ENCODE data around the gene FBXO31. TPM values are rescaled to one million over a fixed set of nuclear protein-coding genes. Genes with fewer than 3 reads are reported as not detected.

Gene FBXO31
- total RNA-seq, 1 donor from 2014 or later = 30.6 TPM

- Mint-ChIP-seq H3K4me1 (ENCODE audit: low read depth) (no peaks in the 10 kb centered on the region), H3K27me3 (ENCODE audit: low read depth) (no peaks in the 10 kb centered on the region), H3K9me3 (ENCODE audit: low read depth) (no peaks in the 10 kb centered on the region), H3K27ac (ENCODE audit: unreplicated experiment) (no peak overlapping the region), H3K4me3 (ENCODE audit: unreplicated experiment) (no peak overlapping the region), H3K36me3 (ENCODE audit: low read depth) (peaks cover 31% of the 10 kb centered on the region)
- DNase-seq (ENCODE audit: low spot score) = peak; percentile 90
- no peak for TF ChIP-seq CTCF (IDR thresholded peaks at IDR 0.05)
These were observed 30.7 kb upstream of the FBXO31 start for GRCh38 chr16:87414251-87414680.

GRCh38 chr16:87412996-87413421 is 29.4 kb upstream of the FBXO31 start:
- no peaks in the 10 kb centered on the region for H3K9me3 Mint-ChIP-seq (ENCODE audit: low read depth)
- no peak overlapping the region for H3K4me3 Mint-ChIP-seq (ENCODE audit: unreplicated experiment)
- TF ChIP-seq CTCF (IDR thresholded peaks at IDR 0.05) = no peak
- no peaks in the 10 kb centered on the region for H3K27me3 Mint-ChIP-seq (ENCODE audit: low read depth)
- peak; percentile 79 for DNase-seq (ENCODE audit: low spot score)
- peaks cover 4% of the 10 kb centered on the region for H3K4me1 Mint-ChIP-seq (ENCODE audit: low read depth)
- H3K27ac Mint-ChIP-seq (ENCODE audit: unreplicated experiment) = no peak overlapping the region
- peaks cover 30% of the 10 kb centered on the region for H3K36me3 Mint-ChIP-seq (ENCODE audit: low read depth)

- H3K4me1 Mint-ChIP-seq (ENCODE audit: low read depth) = peaks cover 7% of the 10 kb centered on the region
- no peak overlapping the region for H3K27ac Mint-ChIP-seq (ENCODE audit: unreplicated experiment)
- no peak for TF ChIP-seq CTCF (IDR thresholded peaks at IDR 0.05)
- no peaks in the 10 kb centered on the region for H3K27me3 Mint-ChIP-seq (ENCODE audit: low read depth)
- no peak overlapping the region for H3K4me3 Mint-ChIP-seq (ENCODE audit: unreplicated experiment)
- peaks cover 30% of the 10 kb centered on the region for H3K36me3 Mint-ChIP-seq (ENCODE audit: low read depth)
- DNase-seq (ENCODE audit: low spot score) = peak; percentile 82
- H3K9me3 Mint-ChIP-seq (ENCODE audit: low read depth) = no peaks in the 10 kb centered on the region
These were observed 28.9 kb upstream of the FBXO31 start for GRCh38 chr16:87412371-87412995.

DNA sequence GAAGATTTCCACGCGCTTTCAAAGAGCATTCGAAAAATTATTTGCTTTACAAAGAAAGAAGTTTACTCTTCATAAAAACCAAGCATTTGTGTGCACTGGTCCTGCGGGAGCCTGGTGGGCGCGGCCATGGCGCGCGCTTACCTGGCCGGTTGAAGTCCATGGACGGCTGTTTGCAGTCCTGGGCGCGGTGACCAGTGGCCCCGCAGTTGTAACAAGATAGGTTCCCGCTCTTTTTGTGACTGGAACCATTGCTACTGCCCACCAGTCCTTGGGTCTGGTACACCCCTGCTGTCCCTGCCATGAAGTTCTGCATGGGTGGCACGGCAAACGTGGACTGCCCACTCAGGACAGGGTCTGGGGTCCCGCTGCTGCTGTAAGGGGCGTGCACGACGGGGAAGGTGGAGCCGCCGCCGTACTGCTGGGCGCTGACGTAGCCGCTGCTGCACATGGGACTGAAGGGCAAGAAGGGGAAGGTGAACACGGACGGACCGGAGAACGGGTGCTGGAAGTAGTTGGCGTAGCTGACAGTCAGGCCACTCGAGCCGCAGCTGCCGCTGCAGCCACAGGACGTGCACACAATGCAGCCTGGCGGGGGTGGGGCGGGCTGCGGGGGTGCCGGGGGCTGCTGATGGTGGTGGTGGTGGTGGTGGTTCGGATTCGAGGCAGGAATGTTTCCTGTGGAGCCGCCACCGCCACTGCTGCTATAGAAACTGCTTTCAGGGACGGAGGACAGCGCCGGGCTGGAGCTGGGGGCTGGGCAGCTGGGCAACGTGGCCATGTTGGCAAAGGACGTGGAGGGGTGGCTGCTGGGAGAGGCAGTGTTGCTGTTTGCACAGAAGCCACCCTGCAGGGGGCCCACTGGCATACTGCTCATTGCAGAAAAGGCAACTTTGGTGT is 28.0 kb upstream of the FBXO31 start:
- no peak overlapping the region for H3K4me3 Mint-ChIP-seq (ENCODE audit: unreplicated experiment)
- no peaks in the 10 kb centered on the region for H3K27me3 Mint-ChIP-seq (ENCODE audit: low read depth)
- TF ChIP-seq CTCF (IDR thresholded peaks at IDR 0.05) = no peak
- peaks cover 13% of the 10 kb centered on the region for H3K4me1 Mint-ChIP-seq (ENCODE audit: low read depth)
- peaks cover 32% of the 10 kb centered on the region for H3K36me3 Mint-ChIP-seq (ENCODE audit: low read depth)
- no peak overlapping the region for H3K27ac Mint-ChIP-seq (ENCODE audit: unreplicated experiment)
- peak; percentile 86 for DNase-seq (ENCODE audit: low spot score)
- no peaks in the 10 kb centered on the region for H3K9me3 Mint-ChIP-seq (ENCODE audit: low read depth)

DNA sequence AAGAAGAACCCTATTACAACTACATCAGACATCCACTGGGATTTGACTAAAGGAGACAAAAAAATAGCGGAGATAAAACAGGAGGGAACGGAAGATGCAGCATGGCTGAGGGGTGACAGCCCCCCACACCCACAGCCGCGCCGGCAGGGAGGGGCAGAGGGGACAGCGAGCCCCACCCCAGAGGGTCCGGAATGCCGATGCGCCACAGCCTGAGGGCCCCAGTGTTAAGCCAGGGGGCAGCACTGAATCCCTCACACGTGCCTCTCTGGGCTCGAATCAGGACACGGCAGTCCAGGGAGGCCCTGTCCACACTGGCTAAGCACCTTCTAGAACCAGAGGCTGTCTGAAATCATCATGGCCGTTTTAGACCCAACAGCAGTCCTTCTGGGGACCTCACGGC is 27.4 kb upstream of the FBXO31 start:
- Mint-ChIP-seq H3K4me3 (ENCODE audit: unreplicated experiment) (no peak overlapping the region), H3K27me3 (ENCODE audit: low read depth) (no peaks in the 10 kb centered on the region), H3K4me1 (ENCODE audit: low read depth) (peaks cover 14% of the 10 kb centered on the region), H3K36me3 (ENCODE audit: low read depth) (peaks cover 32% of the 10 kb centered on the region), H3K27ac (ENCODE audit: unreplicated experiment) (no peak overlapping the region), H3K9me3 (ENCODE audit: low read depth) (no peaks in the 10 kb centered on the region)
- peak; percentile 33 for TF ChIP-seq CTCF (IDR thresholded peaks at IDR 0.05)
- DNase-seq (ENCODE audit: low spot score) = peak; percentile 75
